Panc1 (cell line): ENCODE measurements around the gene NCOR2.

ENCODE experiments used
- CTCF ChIP-seq: fragments of 450-650 bp; IDR thresholded peaks from 2 replicates; pipeline ENCODE4 v1.5.1; 2017; ENCODE audit warnings: mild to moderate bottlenecking
- POLR2AphosphoS5 ChIP-seq: IDR thresholded peaks from 2 replicates; pipeline ENCODE4 v1.6.1; 2012; ENCODE audit warnings: mild to moderate bottlenecking, low read depth, low read length, moderate library complexity
- REST ChIP-seq, 2 experiments: IDR thresholded peaks; 2 replicates each; pipeline ENCODE4 v1.6.1; 2011 to 2012; ENCODE audit warnings: low read depth in 2 of 2, control low read depth in 1 of 2, low read length in 1 of 2, mild to moderate bottlenecking in 1 of 2, moderate library complexity in 1 of 2; ENCODE audit not compliant: insufficient read depth in 1 of 2
- SIN3A ChIP-seq: IDR thresholded peaks from 2 replicates; pipeline ENCODE4 v1.6.1; 2012; ENCODE audit warnings: low read depth, mild to moderate bottlenecking, low read length, moderate library complexity, borderline replicate concordance; ENCODE audit not compliant: insufficient read depth
- TCF7L2 ChIP-seq: IDR thresholded peaks from 2 replicates; pipeline ENCODE4 v1.6.1; 2011; ENCODE audit warnings: mild to moderate bottlenecking, low read depth, low read length, inconsistent platforms

- TF ChIP-seq CTCF, result no peak; the same call in 1 of the 2 replicates
- TF ChIP-seq SIN3A, result no peak
- TF ChIP-seq POLR2AphosphoS5, result no peak
- no peak for TF ChIP-seq TCF7L2
- no peak for TF ChIP-seq REST (IDR thresholded peaks at IDR 0.05; ENCODE audit: insufficient read depth in 1 of 2, low read depth in 2 of 2, low read length in 1 of 2)
Observed at GRCh38 chr12:124564971-124565491, 2.4 kb downstream of the NCOR2 start.
